HG03064 (cell line): ENCODE measurements around the gene MYCN.

Experiments
- ATAC-seq: cut with Tn5 transposase; IDR thresholded peaks from one replicate; pipeline ENCODE4 v1.9.1; 2021; ENCODE audit warnings: low read depth; ENCODE audit not compliant: unreplicated experiment

Gene MYCN

DNA sequence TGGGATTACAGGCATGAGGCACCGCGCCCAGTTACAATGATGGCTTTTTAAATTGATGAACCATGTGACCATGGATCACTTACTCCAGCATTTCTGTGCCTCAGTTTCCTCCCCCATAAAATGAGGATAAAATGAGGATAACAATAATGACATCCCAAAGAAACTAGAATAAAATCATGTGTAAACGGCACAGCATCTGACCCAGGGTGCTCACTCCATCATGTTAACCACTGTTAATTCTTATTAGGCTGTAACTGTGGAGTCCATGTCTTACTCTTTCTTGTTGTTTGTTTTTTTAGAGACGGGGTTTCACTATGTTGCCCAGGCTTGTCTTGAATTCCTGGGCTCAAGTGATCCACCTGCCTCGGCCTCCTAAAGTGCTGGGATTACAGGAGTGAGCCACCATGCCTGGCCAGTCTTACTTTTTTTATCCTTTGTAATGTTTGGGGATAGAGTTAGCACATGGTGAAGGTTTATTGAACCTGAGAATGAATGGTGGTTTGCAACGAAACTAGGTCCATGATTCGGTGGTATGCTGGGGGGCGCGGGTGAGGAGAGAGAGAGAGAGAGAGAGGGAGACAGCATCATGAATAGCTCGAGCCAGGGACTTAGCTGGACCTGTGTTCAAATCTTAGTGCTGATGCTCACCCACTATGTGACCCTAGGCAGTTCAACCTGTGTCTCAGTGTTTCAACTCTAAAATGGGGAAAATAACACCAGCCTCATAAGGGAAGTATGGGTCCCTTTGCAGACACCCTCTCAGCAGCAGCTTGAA is 52.3 kb downstream of the MYCN start:
- ATAC-seq = no peak

DNA sequence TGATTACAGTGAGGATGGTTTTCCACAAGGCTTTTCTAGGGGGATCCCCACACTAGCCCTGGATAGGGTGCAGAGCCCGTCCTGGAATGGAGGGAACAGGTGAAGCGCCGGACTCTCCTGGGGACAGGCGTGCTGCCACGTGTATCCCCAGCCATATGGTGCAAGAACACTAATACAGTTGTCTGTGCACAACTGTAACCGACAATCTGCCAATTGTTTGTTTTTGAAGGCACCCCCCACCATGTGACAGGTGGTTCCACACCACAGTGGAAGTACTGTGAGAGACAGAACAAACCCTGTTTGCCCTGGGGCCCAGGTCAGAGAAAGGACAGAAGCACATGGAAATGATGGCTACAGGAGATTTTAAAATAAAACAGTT is 52.9 kb downstream of the MYCN start:
- ATAC-seq = no peak

GRCh38 chr2:15993666-15994065 is 53.3 kb downstream of the MYCN start:
- no peak for ATAC-seq

- ATAC-seq = no peak
These were observed 55.3 kb downstream of the MYCN start for GRCh38 chr2:15995603-15996002.
